HT1080 (cell line): ENCODE results near the gene EML6. TPM values are rescaled to one million over a fixed set of nuclear protein-coding genes. Genes with fewer than 3 reads are reported as not detected.

Experiments used
- DNase-seq: peaks from one replicate; pipeline ENCODE4 v3.0.0-alpha.2; 2015; ENCODE audit warnings: low read depth
- total RNA-seq: library from RNA; depleted of rRNA; stranded (reverse); fragments of >200 nt; shearing (Covaris generic); gene quantifications from 2 replicates; pipeline ENCODE4 v1.2.3, GENCODE V29; 2014

EML6 gene
- total RNA-seq, 1 experiment from 2014 or later = 1.8 TPM

DNA sequence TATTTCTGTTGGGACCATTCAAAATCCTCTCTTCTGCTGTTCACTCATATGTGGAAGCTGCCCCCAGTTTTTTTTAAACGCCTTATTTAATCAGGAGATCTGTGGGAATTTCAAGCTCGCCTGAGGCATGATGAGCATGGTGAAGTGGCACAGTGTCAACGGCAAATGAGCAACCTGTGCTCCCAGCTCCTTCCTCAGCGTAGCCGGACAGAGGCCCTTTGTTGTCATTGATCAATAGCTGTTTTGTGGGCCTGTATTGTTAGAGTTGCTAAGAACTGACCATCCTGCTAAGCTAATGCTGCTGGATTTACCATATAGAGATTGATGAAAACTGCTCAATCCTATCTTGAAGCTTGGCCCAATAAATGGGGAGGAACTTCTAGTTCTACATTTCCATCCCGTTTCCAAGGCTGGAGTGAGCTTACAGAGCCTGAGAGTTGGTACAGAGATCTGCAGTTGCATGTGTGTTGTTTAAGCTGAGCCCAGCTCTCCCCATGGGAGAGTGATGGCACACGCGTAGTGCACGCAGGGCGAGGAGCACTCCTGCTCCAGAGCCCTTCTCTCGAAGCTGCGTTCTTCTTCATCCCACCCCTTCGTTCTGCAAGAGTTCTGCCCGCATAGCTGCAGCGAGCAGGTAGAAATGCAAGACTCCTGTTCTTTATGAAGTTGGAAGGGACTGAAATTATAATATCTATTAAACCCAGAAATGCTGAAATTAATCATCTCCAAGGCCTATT, 218.0 kb downstream of the EML6 start:
- DNase-seq = no peak

DNA sequence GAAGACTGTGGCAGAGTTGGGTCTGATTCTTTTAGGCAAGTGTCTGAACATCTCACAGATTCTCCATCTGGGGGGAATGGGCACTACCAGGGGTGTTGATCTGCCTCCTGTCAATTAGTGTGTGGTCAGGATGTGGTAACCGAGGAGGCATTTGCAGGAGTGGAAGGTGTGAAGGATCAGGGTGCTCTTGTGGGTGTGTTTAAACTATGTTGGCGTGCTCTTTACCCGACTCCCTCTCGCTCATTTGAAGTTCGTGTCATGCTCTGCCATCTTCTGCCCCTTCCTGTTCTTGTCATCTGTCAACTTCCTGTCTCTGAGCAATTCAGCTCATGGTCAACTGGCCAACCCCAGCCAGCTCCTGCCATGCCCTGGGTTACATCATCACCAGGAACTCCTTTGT, 218.9 kb downstream of the EML6 start:
- DNase-seq = peak; percentile 37

DNA sequence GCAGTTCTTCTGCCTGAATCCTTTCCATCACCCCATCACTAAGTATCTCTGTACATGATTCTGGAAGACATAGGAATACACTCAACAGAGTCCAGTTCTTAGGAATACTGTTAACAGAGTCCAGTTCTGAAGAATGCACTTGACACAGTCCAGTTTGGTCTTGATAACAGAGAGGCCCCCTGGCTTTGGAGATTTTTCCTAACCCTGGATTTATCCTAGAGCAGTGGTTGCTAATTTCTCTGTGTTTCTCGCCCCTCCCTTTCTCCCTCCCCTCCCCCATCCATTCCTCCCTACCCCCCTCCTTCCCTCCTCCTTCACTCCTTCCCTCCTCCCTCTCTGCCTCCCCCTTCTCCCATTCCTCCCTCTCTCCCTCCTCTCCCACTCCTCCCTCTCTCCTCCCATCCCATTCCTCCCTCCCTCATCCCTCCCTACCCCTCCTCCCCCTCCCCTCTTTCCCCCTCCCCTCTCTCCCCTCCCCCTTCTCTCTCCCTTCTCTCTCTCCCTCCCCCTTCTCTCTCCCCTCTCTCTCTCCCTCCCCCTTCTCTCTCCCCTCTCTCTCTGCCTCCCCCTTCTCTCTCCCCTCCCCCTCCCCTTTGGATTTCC, 221.4 kb downstream of the EML6 start:
- no peak for DNase-seq

DNA sequence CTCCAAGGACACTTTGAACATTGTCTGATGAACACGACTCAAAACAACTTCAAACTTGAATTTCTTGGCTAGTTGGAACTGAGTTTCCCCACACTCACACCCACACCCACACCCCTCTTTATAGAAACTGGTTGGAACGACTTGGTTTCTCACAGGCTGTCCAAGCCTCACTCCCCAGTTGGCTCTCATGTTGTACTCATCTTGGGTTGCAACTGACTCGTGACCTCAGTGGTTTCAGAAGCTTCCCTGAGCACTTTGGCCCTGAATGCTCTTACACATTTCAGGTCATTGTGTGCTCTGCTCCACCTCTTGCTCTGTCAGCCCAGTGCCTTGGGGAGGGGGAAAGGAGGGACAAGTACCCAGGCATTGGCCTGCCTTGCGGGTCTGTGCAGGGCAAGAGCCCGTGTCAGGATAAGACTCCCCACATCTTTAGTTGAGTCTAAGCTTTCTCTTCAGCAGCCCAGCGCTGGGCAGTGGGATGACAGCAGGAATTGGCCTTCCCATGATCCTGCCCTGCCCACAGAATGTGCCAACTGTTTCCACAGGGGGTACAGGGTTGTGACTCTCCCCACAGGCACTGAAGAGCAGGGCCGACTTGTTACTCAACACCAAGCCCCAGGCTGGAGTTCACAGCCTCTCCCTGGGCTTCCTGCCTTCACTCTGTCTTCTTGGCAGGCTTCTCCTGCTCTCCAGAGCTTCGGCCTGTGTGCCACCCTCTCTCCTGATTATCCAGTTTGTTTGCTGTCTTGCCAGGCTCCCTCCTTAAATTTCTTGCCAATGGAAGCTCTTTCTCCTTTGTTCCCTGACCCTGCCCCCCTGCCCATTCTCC, 222.1 kb downstream of the EML6 start:
- DNase-seq = peak; percentile 54

DNA sequence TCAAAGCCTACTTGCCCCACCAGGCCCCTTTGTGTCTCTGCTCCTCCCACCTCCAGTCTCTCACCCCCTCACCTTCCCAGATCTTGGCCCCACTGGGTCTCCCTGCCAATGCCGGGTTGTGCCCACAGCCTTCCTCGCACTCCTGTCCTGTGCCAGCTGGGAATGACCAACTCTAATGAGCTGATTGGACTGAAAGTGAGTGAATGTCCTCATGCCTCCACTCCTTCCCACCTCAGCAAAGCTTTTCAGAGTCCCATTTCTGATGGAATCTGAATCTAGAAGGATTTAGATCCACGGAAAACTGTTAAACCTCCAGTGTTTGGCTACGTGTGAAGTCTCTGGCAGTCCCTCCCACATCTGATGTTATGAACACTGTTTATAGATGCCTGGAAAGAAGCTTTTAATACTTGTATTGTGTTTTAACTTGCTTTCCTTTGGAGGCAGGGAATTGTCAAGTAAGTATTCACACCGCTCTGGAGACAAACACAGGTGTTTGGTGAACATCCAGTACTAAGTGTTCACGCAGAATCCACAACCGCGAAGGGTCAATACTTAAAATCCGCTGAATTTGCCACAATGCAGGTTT, 222.9 kb downstream of the EML6 start:
- no peak for DNase-seq

DNA sequence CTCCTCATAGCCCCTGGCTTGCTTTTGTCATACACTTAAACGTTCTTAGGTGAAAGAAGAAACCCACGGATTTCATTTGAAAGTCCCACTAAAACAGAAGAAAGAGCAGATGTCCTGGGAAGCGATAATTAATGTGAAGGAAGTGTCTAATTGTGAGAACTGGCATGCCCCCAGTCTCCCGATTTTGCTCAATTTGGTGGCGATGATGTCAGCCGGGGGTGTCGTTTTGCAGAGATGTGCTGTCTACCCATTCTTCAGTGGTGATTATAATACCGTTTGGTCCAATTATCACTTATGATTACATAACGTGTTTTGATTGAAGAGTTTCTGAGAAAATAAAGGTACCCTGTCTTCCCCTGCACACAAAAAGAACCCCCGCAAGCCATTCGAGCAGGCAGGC, 223.7 kb downstream of the EML6 start:
- DNase-seq = no peak

DNA sequence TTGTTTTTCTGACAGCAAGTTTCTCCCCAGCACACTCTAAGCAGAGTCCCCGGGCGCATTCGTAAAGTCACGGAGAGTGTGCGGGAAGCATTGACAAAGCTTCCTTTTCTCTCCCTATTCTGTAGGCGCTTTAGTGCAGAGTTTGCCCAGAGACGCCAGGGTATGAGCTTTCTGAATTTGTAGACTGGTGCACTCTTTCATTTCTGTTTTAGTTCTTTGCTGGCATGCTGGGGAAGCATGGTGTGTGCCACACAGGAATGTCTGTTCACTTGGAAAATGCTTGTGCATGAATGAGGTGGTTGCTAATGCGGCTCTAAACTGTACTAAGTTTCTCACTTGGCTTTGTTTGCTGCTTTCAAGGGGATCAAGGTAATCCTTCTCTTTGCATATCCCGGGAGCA, 224.2 kb downstream of the EML6 start:
- DNase-seq = no peak

DNA sequence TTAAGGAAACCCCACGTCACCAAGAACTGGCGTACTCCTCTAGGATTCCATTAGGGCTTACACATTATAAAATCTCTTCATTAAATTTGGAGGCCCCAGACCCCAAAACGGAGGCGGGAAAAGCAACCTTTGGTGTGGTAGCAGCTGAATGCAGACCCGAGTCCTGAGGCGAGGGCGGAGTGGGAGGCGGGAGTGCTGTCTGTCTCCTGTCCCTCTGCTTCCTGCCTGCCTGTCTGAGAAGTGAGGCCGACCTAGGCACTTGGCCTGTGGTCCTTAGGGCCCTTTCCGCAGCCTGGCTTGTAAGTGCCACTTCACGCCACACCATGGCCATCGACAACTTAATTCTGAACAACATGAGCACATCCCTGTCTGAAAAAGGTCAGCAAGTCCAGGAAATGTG, 224.7 kb downstream of the EML6 start:
- DNase-seq = no peak

DNA sequence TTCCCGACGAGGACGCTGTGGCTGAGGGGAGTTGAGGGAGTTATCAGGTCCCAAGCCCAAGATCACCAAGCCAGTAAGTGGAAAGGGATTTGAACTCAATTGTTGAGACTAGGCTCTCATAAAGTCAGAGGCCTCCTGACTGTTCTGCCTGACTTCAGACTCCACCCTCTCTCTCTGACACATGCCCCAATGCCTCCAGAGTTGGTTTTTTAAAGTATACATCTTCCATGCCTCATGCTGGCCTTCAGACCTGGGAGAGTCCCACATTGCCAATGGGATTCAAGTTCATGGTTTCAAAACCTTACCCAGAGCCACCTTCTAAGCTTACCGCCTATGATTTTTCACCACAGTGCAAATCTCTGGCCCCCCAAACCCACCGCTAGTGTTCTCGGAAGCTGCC, 226.0 kb downstream of the EML6 start:
- DNase-seq = no peak

DNA sequence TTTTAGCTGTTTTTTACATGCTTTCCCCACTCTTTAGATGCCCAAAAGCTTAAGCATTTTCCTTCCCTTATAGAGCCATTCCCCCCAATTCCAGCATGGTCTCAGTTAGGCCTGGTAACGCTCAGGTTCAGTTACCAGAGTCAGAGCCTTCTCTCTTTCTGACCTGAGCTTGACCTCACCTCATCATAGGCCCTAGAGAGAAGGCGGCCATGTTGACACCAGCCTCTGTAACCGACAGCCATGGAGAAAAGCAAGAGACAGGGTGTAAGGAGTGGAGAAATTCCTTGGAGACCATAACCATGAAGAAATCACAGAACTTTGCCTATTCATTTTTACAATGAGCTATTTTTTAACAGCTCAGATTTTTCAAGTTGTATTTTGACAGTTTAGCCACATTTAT, 227.3 kb downstream of the EML6 start:
- DNase-seq = no peak

DNA sequence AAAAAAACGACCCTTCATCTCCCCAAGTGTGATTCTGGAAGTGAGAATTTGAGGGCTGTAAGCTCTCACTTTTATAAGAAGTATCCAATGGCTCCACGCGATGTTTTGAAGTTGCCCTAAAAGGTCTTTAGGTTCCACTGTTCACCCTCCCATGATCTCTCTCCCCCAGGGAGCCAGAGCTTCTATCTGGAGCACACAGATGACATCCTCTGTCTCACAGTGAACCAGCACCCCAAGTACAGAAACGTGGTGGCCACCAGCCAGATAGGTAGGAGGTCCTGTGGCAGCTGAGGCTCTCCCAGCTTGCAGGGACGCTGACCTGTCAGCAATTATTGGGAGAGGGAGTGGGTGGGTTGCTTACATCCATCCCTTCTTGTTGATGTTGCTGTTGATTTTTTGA, 229.0 kb downstream of the EML6 start:
- DNase-seq = no peak

DNA sequence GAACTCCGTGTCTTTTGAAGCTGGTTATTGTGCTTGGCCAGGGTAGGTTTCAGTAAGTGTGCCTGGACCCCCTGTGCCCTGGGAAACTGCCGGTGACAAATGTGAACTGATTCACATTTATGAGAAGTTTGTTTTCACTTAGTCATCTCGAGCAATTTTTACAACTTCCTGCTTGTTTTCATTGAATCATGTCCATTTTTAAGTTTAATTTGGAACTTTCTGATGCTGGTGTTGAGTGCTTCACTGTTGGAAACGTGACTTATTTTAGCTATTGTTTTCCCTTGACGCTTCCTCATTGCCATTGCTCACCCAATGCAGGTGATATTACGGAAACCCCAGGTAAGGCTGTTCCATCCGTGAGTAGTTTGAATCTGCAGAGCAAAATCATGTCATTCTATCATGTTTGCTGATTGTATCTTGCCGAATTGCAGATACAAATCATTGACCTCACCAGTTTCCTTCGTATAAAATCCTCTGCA, 229.6 kb downstream of the EML6 start:
- peak; percentile 63 for DNase-seq

DNA sequence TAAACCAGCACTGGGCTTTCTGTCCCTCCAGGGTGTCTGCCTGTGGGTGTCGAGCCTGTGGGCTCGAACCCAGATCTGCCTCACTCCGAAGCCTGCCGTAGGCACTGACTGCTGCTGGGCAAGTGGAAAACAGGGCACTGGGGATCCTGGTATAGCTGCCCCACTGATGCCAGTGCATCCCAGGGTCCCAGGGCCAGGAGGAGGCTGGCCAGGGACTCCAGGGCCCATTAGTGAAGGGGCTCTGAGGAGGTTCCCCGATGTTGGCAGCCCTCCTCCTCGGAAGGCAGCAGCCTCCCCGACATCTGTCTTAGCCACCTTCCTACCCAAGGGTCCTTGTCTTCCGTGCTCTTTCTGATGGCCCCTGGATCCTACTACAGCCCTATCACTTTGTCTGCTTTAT, 230.7 kb downstream of the EML6 start:
- DNase-seq = no peak

DNA sequence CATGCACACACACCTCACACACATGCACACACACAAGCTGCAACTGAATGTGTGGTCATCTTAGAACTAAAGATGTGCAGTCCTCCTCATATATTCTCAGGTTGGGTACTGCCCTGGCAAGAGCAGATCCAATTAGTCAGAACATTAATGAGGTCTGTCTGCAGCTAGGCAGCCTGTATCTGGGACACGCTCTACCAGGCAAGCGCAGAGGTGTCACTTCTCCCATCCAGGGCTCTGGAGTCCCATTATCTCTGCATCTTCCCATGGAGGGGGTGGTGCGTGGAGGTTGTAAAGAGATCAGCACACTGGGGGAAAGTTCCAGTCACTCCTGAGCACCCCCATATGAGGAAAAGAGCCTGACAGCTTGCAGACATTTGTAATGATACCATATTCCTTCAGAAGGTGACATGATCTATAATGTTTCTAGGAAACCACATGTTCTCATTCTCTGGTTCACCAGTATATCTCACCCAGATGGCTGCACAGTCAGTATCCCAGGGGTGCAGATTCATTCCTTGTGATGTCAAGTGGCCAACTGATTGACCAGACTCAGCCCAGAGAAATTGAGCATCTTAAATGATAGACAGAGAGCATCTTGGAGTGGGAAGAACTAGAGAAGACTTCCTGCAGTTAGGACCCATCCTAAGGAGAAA, 231.4 kb downstream of the EML6 start:
- DNase-seq = no peak

DNA sequence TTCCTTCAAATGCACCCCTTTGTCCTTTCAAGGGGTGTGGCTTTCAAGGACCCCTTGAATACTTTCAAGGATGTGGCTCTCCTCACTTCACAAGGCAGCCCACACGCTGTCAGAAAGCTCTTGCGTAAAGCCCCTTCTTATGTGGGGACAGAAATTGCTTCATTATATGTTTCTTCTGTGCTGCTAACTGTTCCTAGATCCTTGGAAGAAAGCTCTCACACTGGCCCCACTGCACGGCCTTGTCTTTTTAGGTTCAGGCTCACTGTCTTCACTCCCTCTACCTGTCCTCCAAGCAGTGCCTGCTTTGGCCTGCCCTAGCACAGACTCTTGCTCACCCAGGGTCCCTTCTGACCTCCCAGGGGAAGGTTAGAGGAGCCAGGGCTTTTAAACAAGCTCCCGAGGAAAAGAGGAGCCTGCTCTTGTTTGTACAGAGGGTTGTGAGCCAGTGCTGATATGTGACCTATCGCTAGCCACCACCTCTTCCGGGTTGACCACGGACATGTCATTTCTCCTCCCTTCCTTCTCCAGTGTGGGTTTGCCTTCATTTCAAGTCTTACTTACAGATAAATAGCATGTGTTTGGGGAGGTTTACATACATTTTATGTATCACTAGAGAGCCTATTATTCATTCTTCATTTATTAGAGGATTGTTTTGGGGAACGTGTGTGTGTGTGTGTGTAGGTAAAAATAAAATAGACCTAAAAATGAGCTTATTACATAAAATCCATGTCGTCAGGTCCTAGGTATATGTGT, 232.1 kb downstream of the EML6 start:
- no peak for DNase-seq

DNA sequence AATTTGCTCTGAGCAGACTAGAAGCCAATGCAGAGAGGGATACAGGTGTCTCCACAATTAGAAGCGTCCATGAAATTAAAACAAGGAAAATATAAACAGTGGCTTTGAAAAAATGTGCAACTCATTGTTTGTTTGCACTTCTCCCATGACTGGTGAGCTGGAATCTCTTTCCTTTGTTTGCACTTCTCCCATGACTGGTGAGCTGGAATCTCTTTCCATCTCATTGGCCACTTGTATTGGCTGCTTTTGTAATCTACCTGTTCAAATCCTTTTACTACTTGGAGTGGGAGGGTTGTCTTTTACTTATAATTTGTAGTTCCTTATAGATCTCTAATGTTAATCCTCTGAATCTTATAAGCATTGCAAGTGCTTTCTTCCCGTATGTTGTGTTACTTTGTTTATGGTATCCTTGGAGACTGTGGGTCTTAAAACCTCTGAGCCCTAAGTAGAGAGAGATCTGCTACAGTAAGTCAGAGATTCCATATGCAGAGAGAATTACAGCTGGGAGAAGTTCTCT, 232.7 kb downstream of the EML6 start:
- DNase-seq = no peak

DNA sequence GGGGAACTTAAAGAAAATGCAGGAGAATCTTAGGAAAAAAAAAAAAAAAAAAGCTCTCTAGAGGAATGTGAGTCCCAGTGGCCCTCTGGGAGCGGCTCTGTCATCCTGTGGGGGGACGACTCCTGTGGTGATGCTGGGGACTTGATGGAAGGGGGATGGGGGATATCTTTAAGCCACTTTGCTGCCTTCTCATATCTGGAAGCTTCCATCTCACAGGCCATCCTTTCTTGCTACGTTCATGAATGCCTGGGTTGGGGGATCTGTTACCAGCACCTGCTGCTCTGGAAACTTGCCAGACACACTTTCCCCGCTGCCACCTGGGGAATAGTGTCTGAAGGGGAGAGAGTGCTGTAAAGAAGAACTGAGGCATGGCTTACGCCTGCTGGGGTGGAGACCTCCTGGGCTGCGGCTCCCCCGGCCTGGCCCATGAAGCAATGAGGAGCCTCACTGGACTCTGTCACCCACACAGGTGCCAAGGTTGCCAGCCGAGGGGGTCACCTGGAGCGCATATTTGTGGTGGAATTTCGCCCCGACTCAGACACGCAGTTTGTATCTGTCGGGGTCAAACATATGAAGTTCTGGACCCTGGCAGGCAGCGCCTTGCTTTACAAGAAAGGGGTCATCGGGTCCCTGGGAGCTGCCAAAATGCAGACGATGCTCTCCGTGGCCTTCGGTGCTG, 234.0 kb downstream of the EML6 start:
- no peak for DNase-seq

DNA sequence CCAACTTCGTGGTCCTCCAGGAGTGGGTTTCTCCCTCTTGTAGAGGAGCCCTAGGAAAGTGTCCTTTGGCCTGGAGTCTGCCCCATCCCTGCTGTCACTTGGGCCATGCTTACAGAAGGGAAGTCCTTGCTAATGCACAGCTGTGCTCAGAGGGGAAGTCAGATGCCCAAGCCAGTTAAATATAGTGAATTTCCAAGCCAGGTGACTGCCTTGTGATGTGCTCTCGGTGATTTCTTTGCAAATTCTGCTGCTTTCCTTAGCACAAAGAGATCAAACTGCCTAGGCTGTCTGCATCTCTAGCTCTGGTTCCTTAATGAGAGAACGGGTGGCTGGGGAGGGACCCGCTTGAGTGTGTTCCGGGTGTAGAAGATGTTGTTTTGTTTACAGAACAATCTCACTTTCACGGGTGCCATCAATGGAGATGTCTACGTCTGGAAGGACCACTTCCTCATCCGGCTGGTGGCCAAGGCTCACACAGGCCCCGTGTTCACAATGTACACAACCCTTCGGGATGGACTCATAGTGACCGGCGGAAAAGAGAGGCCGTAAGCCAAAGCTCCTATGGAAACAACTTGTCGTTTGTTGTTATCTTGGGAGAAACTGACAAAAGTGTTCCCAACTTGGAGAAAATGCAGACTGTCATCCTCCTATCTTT, 235.4 kb downstream of the EML6 start:
- no peak for DNase-seq

DNA sequence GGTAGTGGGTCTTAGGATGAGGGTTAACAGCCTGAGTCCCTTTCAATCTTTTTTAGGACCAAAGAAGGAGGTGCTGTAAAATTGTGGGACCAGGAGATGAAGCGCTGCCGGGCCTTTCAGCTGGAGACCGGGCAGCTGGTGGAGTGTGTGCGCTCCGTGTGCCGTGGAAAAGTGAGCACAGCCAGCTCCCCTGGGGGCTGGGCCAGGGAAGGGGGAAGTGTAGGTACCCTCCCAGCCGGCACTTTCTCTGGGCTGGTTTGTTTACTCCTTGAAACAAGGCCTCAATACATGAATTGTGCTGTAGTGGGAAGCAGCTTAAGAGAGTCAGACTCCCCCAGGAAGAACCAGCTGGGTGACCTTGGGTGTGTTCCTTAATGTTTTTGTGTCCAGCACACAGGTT, 236.7 kb downstream of the EML6 start:
- DNase-seq = no peak
